RCC 7860 (cell line): ENCODE measurements around the gene SDK1.

ENCODE experiments used
- DNase-seq: peaks from one replicate; pipeline ENCODE4 v3.0.0-alpha.2; 2015; ENCODE audit warnings: low spot score
- FAIRE-seq: peaks from 2 replicates; lab custom pipeline; 2012; peaks lifted over from hg19 to GRCh38; lab: Jason Lieb, UNC

SDK1 gene

GRCh38 chr7:3501671-3502070 is 200.6 kb downstream of the SDK1 start:
- FAIRE-seq, result no peak
- DNase-seq, result no peak

GRCh38 chr7:3504384-3504783 is 203.3 kb downstream of the SDK1 start:
- no peak for DNase-seq
- FAIRE-seq, result no peak

DNA sequence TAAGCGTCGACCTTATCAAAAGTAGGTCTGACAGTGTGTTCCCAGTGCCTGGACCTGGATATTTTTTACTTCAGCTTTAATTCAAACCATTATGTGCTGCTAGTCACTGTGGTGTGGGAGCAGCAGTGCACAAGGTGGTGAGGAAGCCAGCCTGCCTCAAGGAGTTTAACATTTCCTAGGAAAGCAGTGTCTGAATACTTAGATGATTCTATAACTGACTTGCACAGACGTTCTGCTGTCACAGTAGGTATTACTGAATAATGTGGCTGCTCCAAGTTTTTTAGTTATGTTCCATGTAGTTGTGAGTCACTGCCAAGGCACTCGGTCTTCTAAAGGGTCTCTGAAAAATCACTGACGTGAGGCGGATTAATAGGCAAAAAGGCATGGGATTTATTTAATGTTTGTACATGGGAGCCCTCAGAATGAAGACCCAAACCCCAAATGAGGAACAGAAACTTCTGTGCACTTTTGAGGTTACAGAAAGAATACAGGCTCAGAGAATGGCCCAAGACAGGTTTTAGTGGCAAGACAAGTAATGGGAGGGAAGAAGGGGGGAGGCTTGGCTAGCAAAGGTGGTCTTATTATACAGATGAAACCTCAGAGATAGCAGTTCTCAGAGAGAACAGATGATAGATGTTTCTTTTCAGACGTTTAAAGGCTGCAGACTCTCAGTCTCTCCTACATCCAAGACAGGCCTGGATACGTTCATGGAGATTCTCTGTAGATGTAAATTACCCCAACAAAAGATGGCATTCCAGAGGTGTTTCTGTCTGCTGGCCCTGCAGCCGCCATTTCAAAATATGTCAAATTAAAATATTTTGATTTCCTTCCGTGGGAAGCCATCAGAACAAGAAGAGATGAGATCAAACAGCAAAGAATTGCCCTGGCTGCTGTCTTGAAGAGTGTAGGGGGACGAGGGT is 209.3 kb downstream of the SDK1 start:
- FAIRE-seq, result no peak
- DNase-seq, result no peak

DNA sequence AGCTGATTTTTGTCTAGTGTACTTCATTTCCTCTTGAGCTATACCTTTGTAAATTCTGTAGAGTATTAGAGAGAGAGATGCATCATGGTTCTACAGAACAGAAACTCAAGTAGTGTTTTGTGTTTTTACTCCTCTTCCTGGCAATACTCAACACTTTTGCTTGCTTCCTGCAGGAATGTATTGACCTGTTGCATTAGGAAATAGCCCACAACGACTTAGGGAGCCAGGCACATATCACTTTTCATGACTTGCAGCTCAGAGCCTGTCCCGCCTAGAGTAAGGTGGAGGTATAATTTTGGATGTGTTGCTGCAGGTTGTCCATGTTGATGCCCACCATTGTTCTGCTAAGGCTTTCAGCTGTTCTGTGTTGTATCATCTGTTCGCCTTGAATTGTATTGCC is 216.3 kb downstream of the SDK1 start:
- no peak for FAIRE-seq
- DNase-seq, result no peak

GRCh38 chr7:3518546-3518945 is 217.5 kb downstream of the SDK1 start:
- no peak for FAIRE-seq
- DNase-seq, result no peak

- no peak for FAIRE-seq
- no peak for DNase-seq
Measured at GRCh38 chr7:3520206-3520605, 219.2 kb downstream of the SDK1 start.

- FAIRE-seq (no peak), DNase-seq (no peak)
Measured at GRCh38 chr7:3527496-3528124, 226.6 kb downstream of the SDK1 start.

- FAIRE-seq (no peak), DNase-seq (no peak)
Measured at GRCh38 chr7:3533040-3533439, 232.0 kb downstream of the SDK1 start.

DNA sequence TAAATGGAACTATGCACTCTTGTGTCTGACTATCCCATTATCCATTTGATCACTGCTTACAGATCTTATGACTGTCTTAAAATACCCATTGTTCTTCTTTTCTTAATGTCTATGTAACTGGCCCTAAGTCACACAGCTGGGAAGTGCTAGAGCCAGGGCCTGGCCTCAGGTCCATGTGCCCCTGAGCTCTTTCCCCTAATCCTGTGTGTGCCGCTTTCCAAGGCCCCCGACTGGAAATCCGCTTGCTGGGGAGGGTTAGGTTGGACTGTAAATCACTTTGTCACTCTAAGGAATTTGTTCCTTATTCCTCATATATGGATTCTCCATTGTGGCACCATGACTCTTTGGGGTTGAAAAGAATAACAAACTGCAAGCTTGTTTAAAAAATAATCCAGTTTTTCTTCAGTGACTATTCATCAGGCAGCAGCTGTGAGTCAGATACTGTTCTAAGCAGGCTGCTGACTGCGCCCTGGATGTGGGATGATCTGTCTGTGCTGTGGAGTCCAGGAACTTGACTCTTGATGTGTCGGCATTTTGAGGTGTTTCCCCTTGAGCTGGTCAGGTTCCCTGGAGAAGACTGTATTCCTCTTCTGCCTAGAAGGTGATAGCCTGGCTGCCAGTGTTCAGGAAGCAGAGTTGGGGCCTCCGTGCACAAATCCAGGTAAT is 236.3 kb downstream of the SDK1 start:
- DNase-seq, result no peak

DNA sequence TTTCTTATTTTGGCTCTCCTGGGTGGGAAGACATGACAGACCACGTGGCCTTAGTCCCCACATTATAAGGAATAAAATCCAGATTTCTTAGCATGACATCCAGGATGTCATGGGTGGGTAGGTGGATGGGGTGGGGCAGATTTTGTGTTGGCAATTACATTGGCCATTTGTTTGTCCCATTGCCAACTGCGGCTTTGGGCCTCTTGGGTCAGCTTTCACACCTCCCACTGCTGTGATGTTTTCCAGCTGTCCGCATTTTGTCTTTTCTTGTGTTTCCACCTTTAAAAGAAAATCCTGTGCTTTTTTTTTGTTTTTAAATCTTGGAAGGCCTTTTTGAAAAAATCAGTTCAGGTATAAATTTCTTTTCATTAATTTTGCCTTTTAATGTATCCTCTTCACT is 237.0 kb downstream of the SDK1 start:
- DNase-seq, result no peak
- no peak for FAIRE-seq

More for the DNA sequence above, 236.3 kb downstream of the SDK1 start:
- no peak for FAIRE-seq

DNA sequence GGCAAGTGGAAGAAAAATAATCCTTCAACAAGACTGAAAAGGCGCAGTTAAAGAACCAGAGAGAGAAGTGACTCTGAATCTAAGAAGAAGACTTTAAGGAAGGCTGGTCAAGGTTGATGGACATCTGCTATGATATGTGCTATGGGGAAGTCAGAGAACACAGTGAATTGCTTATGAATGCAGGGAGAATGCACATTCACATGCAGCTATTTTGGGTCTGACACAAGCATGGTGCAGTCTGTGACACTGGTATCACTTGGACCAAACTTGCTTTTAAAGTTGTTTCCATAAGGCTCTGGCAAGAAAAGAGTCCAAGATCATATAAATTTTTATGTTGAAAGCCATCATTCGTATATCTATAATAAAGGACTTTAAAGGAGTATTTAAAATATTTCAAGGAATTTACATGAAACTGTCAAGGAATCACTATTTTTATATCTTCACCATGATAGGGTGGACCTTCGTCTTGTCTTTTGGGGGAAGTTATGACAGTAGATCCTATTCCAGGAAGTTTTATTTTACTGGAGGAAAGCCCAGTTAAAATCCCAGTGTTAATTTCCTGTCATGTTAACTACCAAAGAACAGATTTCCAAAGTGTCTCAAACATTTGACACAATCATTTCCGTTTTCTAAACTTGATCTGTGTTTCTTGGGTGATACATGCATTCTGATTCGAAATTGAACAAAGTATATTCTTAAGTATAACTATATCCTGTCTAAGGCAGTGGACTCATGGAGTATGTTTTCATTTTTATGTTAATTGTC is 239.6 kb downstream of the SDK1 start:
- FAIRE-seq, result no peak
- no peak for DNase-seq

DNA sequence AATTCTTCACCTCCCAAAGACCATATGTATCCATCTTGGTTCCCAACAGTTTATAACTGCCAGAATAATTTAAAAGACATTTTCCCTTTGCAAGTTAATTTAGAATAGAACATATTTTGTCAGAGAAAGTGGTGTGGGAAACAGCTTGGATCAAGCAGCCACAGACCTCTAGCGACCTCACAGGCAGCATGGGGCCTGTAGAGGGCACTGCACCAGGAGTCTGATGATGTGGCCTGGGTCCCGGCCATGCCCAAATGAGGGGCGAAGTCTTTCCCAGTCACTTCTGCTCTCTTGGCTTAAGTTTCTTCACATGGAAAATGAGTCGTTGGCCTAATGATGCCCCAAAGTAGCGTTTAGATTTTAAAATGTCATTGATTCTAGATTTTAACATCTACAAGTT is 243.2 kb downstream of the SDK1 start:
- DNase-seq (no peak), FAIRE-seq (no peak)

GRCh38 chr7:3548815-3549214 is 247.8 kb downstream of the SDK1 start:
- no peak for FAIRE-seq
- DNase-seq, result no peak

- FAIRE-seq, result no peak
- no peak for DNase-seq
Measured at GRCh38 chr7:3549601-3550000, 248.5 kb downstream of the SDK1 start.

DNA sequence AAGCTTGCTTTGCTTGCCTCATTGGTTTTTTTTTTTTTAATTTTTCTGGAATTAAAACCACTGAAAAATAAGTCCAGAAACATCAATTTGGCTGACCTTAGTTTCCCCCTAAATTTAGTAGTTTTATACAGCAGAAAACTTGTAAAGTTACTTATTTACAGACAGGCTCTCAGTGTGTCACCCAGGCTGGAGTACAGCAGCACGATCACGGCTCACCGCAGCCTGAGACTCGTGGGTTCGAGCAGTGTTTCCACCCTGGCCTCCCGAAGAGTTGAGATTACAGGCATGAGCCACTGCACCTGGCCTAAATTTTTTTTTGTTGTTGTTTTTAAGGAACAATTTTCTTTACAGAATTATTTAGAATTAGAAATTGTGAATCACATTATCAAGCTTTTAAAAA is 250.5 kb downstream of the SDK1 start:
- DNase-seq, result peak; percentile 27
- peak; percentile 84 for FAIRE-seq

GRCh38 chr7:3552499-3552898 is 251.4 kb downstream of the SDK1 start:
- FAIRE-seq, result peak; percentile 92
- DNase-seq, result peak; percentile 37

GRCh38 chr7:3558400-3558799 is 257.3 kb downstream of the SDK1 start:
- no peak for FAIRE-seq
- DNase-seq, result no peak

DNA sequence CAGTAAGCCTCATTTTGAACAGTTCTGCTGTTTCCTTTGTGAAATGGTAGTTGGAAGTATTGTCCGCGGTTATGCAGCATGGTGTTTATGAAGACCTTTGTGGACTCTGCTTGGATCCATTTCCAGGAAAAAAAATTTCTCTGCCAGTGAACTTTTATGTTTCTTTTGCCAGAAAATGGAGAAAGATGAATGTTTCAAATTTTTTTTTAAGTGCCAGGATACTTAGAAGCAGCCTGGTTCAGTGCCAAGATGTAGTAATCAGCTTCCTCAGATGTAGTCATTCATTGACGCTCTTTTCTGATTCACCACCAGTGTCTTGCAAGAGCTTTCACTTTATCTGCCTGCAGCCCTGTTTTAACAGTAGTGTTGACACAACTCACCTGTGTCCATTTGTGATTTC is 258.2 kb downstream of the SDK1 start:
- DNase-seq (peak; percentile 41), FAIRE-seq (peak; percentile 87)

DNA sequence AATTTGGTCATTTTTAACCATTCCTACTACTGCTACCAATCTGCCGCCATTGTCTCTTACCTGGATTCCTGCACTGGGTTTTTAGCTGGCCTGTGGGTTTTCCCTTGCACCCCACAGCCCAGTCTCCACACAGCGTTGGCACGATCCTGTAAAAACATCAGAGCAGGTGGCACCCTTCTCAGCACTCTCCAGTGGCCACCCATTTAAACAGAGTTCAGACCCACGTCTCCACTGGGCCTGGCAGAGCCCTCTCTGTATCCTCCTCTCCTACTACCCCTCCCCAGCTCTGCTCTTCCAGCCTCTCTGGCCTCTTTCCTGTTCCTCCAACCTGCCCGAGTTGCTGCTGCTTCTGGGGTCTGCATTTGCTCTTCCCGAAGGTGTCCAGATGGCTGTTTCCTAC is 259.4 kb downstream of the SDK1 start:
- no peak for FAIRE-seq

GRCh38 chr7:3561932-3562331 is 260.9 kb downstream of the SDK1 start:
- FAIRE-seq (no peak), DNase-seq (no peak)

More for the DNA sequence above, 259.4 kb downstream of the SDK1 start:
- no peak for DNase-seq

GRCh38 chr7:3564231-3564630 is 263.2 kb downstream of the SDK1 start:
- DNase-seq (no peak), FAIRE-seq (no peak)
